SK-N-MC (cell line): Measurements from ENCODE around the gene ANTXR1.

Source experiments
- DNase-seq: peaks from one replicate; pipeline ENCODE4 v3.0.0-alpha.2; 2011; ENCODE audit warnings: low read depth, low spot score
- H3K27ac ChIP-seq: fragments of 200-600 bp; sonication (generic); 2 replicates; pipeline ENCODE4 v1.5.1; 2016; ENCODE audit warnings: mixed run types
- H3K36me3 ChIP-seq: fragments of 200-600 bp; sonication (generic); 2 replicates; pipeline ENCODE4 v1.6.1; 2017; ENCODE audit warnings: antibody characterized with exemption, low read length, mixed read lengths; ENCODE audit not compliant: insufficient read depth
- H3K4me3 ChIP-seq: fragments of 200-600 bp; sonication (generic); 2 replicates; pipeline ENCODE4 v1.5.1; 2016
- H3K9ac ChIP-seq: fragments of 200-600 bp; sonication (generic); 2 replicates; pipeline ENCODE4 v1.8.0; 2017; ENCODE audit warnings: mixed run types, mixed read lengths; ENCODE audit not compliant: insufficient read length
- H3K9me3 ChIP-seq: fragments of 200-600 bp; sonication (generic); 2 replicates; pipeline ENCODE4 v1.6.1; 2017; ENCODE audit warnings: low read depth, mild to moderate bottlenecking, antibody characterized with exemption, low read length, moderate library complexity, mixed read lengths
- EZH2 ChIP-seq: fragments of 200-600 bp; sonication (generic); IDR thresholded peaks from one replicate; pipeline ENCODE4 v1.6.1; 2017; ENCODE audit warnings: antibody characterized with exemption
- FOXP2 ChIP-seq: optimal IDR thresholded peaks from 2 replicates; pipeline ENCODE3; 2011; ENCODE audit warnings: mild to moderate bottlenecking, moderate library complexity; ENCODE audit not compliant: insufficient read depth; ENCODE audit errors: extremely low read length, control extremely low read depth
- POLR2AphosphoS5 ChIP-seq: IDR thresholded peaks from 2 replicates; pipeline ENCODE4 v1.6.1; 2012; ENCODE audit warnings: mild to moderate bottlenecking, low read depth, low read length, borderline replicate concordance

Gene ANTXR1

DNA sequence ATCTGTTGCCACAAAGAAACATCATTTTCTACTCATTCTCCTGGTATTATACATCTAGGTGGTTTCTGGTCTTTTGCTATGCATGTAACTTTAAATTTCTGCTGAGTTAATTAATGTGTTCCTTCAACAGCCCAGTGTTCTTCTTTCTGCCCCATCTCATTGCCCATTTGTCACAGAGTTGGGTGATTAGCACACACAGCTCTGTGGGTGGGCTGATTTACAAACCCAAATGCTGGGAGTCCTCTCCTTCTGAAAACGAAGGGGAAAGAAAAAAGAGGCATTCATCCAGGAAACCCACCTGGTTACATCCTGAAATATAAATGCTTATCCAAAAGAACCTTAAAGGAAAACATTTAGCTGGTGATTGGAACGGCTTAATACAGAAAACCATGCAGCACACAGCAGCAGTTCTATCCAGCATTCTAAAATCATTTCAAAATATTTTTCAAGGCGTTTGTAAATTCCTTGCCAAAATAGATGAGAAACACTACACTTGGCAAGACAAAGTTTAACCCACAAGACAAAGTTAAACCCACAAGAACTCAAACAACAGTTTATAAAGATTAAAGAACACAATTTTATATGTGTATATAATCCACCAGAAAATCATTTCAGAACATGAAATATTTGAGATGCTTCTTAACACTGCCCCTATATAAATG, 177.9 kb downstream of the ANTXR1 start:
- no peaks in the 10 kb centered on the region for H3K9me3 ChIP-seq
- no peak overlapping the region; the same call in 1 of the 2 replicates for H3K27ac ChIP-seq
- no peak for TF ChIP-seq POLR2AphosphoS5
- TF ChIP-seq FOXP2: no peak
- no peak for TF ChIP-seq EZH2
- no peak for DNase-seq
- no peak overlapping the region for H3K9ac ChIP-seq
- peaks cover 9% of the 10 kb centered on the region for H3K36me3 ChIP-seq
- 0 out of 2 replicates have a peak overlapping the region, but pooled peaks have one; percentile 5 for H3K4me3 ChIP-seq

GRCh38 chr2:69191634-69192033, 178.7 kb downstream of the ANTXR1 start:
- peaks cover 13% of the 10 kb centered on the region for H3K36me3 ChIP-seq
- H3K27ac ChIP-seq: peak overlapping the region; percentile 16; the same call in 1 of the 2 replicates
- DNase-seq: no peak
- H3K9ac ChIP-seq: no peak overlapping the region
- TF ChIP-seq EZH2 (no peak), FOXP2 (no peak), POLR2AphosphoS5 (no peak)
- no peaks in the 10 kb centered on the region for H3K9me3 ChIP-seq
- H3K4me3 ChIP-seq: 0 out of 2 replicates have a peak overlapping the region, but pooled peaks have one; percentile 5

GRCh38 chr2:69192176-69192945, 179.4 kb downstream of the ANTXR1 start:
- no peak for DNase-seq
- Histone ChIP-seq H3K36me3 (peaks cover 13% of the 10 kb centered on the region), H3K4me3 (no peak overlapping the region), H3K27ac (no peak overlapping the region), H3K9ac (no peak overlapping the region), H3K9me3 (no peaks in the 10 kb centered on the region)
- no peak for TF ChIP-seq POLR2AphosphoS5
- no peak for TF ChIP-seq EZH2

DNA sequence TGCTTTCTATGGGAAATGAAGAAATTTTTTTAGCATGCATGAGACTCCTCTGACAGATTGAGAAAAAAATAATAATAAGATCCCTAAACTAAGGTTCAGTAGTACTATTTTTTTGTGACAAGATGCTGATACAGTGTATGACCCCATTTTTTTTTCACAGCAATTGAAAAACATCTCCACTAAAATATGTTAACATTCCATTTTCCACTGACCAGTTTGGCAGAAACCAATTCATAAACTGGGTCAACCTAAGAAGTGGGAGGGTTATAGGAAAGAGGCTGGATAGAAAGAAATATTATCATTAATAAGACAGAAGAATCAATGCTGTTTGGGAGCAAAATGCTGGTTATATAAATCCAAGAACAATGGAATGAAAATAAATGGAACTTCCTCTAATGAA, 182.7 kb downstream of the ANTXR1 start:
- Histone ChIP-seq H3K27ac (no peak overlapping the region), H3K9me3 (no peaks in the 10 kb centered on the region), H3K36me3 (peaks cover 13% of the 10 kb centered on the region), H3K9ac (no peak overlapping the region), H3K4me3 (no peak overlapping the region)
- TF ChIP-seq POLR2AphosphoS5 (no peak), EZH2 (no peak), FOXP2 (no peak)
- no peak for DNase-seq

DNA sequence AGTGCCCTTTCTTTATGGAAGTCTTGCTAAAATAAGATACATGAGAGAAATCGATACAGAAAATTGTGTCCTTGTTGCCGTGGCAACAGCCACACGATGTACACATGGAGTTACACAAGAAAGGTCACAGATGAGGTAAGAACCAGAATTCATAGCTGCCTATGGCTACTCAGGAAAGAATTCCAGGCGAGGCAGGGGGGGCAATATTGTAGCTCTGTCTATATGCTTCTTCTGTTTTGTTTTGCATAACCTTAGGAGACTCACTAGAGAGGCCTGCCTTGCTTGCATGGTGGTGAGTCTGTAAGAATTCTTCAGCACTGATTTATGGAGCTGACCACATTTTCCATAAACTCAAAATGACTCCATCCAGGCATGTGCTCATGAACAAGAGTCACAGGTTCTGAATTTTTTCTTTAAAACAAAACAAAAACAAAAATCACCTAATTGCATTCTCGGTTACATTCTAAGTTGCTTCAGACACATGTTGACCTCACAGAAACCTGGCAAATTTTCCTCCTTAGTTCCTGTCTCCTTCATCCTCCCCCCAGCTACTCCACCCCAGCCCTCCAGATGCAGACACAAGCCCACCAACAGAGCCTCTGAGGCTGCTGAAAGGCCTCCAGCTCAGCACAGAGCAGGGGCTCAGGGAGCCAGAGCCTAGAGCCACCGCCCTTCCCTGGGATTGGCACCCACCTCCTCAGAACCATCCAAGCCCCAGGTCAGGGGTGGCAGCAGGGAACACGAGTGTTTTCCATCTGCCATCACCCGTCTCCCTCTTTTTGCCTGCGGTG, 183.5 kb downstream of the ANTXR1 start:
- no peak for DNase-seq
- TF ChIP-seq POLR2AphosphoS5 (no peak), FOXP2 (no peak), EZH2 (no peak)
- Histone ChIP-seq H3K27ac (no peak overlapping the region), H3K9me3 (no peaks in the 10 kb centered on the region), H3K9ac (no peak overlapping the region), H3K36me3 (peaks cover 13% of the 10 kb centered on the region), H3K4me3 (no peak overlapping the region)

GRCh38 chr2:69200107-69200520, 187.1 kb downstream of the ANTXR1 start:
- Histone ChIP-seq H3K9me3 (no peaks in the 10 kb centered on the region), H3K27ac (no peak overlapping the region), H3K9ac (no peak overlapping the region), H3K4me3 (no peak overlapping the region), H3K36me3 (peaks cover 4% of the 10 kb centered on the region)
- no peak for DNase-seq
- TF ChIP-seq EZH2 (no peak), POLR2AphosphoS5 (no peak), FOXP2 (no peak)

- H3K27ac ChIP-seq: no peak overlapping the region
- H3K4me3 ChIP-seq: no peak overlapping the region
- DNase-seq: no peak
- H3K36me3 ChIP-seq: peaks cover 2% of the 10 kb centered on the region
- no peak for TF ChIP-seq FOXP2
- TF ChIP-seq POLR2AphosphoS5: no peak
- no peak for TF ChIP-seq EZH2
- no peaks in the 10 kb centered on the region for H3K9me3 ChIP-seq
- H3K9ac ChIP-seq: no peak overlapping the region
Observed at GRCh38 chr2:69201259-69201658, 188.3 kb downstream of the ANTXR1 start.

GRCh38 chr2:69202327-69202726, 189.3 kb downstream of the ANTXR1 start:
- no peak overlapping the region for H3K27ac ChIP-seq

More at GRCh38 chr2:69202327-69202726, 189.3 kb downstream of the ANTXR1 start:
- no peaks in the 10 kb centered on the region; the same call in 1 of the 2 replicates for H3K36me3 ChIP-seq
- TF ChIP-seq EZH2: no peak
- no peak for TF ChIP-seq FOXP2
- no peak for TF ChIP-seq POLR2AphosphoS5
- H3K9me3 ChIP-seq: no peaks in the 10 kb centered on the region
- H3K4me3 ChIP-seq: no peak overlapping the region
- no peak for DNase-seq
- H3K9ac ChIP-seq: no peak overlapping the region
